HG02943 (cell line): ENCODE results near the gene LCT.

ENCODE experiments used
- ATAC-seq: cut with Tn5 transposase; IDR thresholded peaks from one replicate; pipeline ENCODE4 v1.9.1; 2021; ENCODE audit warnings: mild to moderate bottlenecking, low read depth, moderate library complexity; ENCODE audit not compliant: unreplicated experiment

LCT gene

GRCh38 chr2:135744760-135745314, 92.1 kb downstream of the LCT start:
- ATAC-seq = no peak

DNA sequence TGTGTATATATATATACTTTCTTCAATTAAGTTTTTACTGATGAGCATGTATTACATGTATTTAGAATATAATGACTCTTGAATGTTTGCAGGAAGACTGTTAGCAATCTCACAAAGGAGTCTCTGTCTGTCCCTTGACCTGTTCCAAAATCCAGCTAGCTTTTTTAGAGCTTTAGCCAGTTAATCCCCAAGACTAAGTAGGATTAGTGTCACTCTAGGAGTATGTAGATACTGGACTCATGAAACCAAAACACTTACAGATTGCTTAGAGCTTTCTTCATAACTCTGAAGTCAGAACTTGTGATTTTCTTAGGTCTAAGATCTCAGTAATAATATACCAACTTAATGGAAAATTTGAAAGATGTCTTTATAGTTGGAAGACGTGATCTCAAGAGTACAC, 93.1 kb downstream of the LCT start:
- no peak for ATAC-seq

DNA sequence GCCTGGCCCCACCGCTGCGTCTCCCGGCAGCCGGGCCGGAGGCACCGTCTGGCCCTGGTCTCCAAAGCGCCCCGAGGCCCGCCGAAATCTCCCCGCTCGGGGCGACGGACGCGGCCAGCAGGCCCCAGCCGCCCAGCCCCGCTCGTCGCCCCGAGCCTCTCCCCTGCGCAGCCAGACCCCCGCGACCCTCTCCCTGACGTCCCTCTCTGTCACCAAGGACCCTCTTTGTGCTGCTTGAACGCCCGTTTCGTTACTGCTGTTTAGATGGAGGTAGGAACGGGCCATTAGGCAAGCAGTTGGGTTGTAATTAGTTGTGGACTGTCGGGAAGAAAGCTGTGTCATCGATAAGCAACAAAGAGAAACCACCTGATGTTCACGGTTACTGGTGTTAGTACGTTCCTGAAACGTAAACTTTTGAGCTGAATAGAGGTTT, 94.6 kb downstream of the LCT start:
- ATAC-seq = peak; percentile 24

GRCh38 chr2:135741395-135742324, 95.3 kb downstream of the LCT start, which contains the start of gene UBXN4:
Gene UBXN4, plus strand, starts transcription at chr2:135741855. Its CDS starts 75 bp downstream, at chr2:135741930.
- peak; percentile 84 for ATAC-seq

GRCh38 chr2:135741043-135741394, 96.0 kb downstream of the LCT start:
- no peak for ATAC-seq

DNA sequence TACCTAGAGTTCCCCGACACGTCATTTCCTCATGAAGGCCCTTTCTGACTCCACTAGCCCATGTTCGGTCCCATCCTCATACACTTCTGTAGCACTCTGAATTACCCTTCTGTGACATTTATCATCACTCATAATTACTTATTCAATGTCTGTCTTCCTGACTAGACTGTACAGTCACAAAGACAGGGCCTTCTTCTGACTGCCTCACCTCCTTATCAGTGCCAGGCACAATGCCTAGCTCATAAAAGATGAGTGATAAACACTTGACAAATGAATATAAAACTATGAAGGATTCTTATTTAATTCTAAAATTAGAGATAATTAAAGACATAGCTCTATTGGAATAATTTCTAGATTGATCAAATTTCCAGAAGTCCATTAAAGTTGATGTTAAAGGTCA, 96.8 kb downstream of the LCT start:
- ATAC-seq = no peak
